Measurements from ENCODE around the gene RNF123. TPM values are rescaled to one million over a fixed set of nuclear protein-coding genes. Genes with fewer than 3 reads are reported as not detected.

RNF123 gene
- total and polyA plus RNA-seq, 7 experiments from 2014 or later = 8.3 to 77.2 (median 46.7) TPM

DNA sequence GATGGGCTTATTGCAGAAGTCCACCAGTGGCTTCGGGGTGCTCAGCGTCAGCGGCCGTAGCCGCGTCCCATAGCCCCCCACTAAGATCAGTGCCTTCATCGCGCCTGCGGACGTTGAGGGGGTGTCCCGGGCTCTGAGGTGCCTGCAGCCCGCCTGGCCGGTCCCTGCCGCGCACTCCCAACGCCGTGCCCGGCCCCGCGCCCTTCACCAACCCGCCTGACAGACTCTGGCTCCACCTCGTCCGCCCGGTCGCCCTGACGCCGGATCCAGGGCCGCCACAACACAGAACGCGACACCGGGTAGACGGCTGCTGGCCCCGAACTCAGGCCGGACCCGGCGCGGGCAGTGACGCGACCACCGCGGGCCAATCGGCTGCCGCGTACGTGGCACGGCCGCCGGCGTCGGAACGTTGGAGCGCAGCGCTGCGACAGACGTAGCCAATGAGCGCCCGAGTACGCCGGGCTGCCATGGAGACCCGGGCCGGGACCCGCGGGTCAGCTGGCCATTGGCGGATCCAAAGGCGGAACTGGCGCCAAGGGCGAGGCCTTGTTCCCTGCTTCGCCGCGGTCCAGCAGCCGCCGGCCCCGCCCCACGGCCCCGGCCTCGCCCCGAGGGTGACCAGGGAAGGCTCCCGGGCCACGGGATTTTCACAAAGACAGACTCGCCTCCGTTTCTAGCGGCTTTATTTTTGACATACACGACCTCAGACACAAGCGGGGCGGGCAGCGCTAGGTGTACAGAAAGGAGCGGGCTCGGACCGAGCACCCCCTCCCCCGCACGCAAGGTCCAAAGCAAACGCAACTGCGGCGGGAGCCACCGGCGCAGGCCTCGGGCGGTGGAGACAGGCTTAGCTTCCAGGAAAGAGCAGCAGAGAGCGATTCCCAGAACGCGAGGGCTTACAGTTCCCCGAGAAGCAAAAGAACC lies 34.5 kb downstream of the RNF123 start, which contains the start of gene GMPPB:
TSS of gene GMPPB (minus strand) at position 324 of the 924 bp plus-strand sequence. CDS start at position 99, 225 bp downstream.
- intact Hi-C loops (cut with micrococcal nuclease) = loop anchor here (1.0 to 5.0 kb wide), 8 partner anchors 21 to 203 kb away; partner anchors contain the start of genes IP6K1 (in 2 of the 2), TRAIP (in 2 of the 2), APEH (in 1 of the 2) and MON1A (in 1 of the 2)

DNA sequence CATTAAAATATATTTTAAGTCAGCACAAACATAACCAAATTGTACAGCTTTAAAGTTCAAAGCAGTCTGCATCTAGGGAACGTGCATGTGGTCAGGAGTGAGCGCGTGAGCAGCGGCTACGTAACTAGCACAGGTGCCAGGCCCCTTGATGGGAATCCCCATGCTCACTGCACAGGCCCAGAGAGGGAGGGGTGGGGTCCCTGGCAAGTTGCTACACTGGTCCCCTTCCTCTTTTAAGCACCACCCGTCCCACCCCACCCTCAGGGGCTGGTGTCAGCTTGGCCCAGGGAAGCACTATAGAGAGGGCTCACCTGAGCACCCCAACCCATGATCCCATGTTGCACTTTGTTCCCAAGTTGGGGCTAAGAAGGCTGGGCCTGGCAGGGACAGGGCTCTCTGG lies 35.2 kb downstream of the RNF123 start:
- ChIA-PET CTCF (no interaction called here), POLR2A (interaction anchor here (0.6 to 1.5 kb wide), 3 partner anchors 44 to 62 kb away, joined by 3 to 5 read pairs (median 3); partner anchors contain the start of gene IP6K1)
- Mint-ChIP-seq H3K4me1 (peaks cover 6 to 30% (median 25%) of the 10 kb centered on the region in 7 donors), H3K27ac (peak overlapping the region; percentile 82 to 99 (median 94)), H3K4me3 (peak overlapping the region; percentile 91 to 98 (median 96)), H3K36me3 (peaks cover 0 to 15% (median 0%) of the 10 kb centered on the region in 5 donors), H3K9me3 (peaks cover 0 to 5% (median 0%) of the 10 kb centered on the region in 11 donors), H3K27me3 (no peaks in the 10 kb centered on the region)
- intact Hi-C loops (cut with micrococcal nuclease) = loop anchor here (1.0 to 5.0 kb wide), 7 partner anchors 21 to 203 kb away; partner anchors contain the start of genes TRAIP (in 2 of the 2), APEH (in 1 of the 2), MON1A (in 1 of the 2) and MST1 (in 1 of the 2)
- no peaks in the 10 kb centered on the region for H3K9me3 ChIP-seq (ENCODE audit: control insufficient read depth in 2 of 3, low read length in 3 of 3)
- DNase-seq = peak in 5 of 9 donors; percentile 26 to 84 (median 31)
- peak; percentile 36 for ATAC-seq
- H3K4me1 ChIP-seq (ENCODE audit: control insufficient read depth in 2 of 2, insufficient read depth in 2 of 2, low read length in 2 of 2) = peaks cover 10 to 17% of the 10 kb centered on the region in 2 donors
- H3K4me3 ChIP-seq (ENCODE audit: low read length) = peak overlapping the region; percentile 89
- H3K27ac ChIP-seq (ENCODE audit: low read depth, low read length) = peak overlapping the region; percentile 96
- no peaks in the 10 kb centered on the region for H3K27me3 ChIP-seq (ENCODE audit: control insufficient read depth in 2 of 2, insufficient read depth in 2 of 2, low read length in 2 of 2)
- peaks cover 0 to 46% (median 0%) of the 10 kb centered on the region in 3 experiments for H3K36me3 ChIP-seq (ENCODE audit: control insufficient read depth in 2 of 3, insufficient read depth in 3 of 3, low read length in 3 of 3)

More for the DNA sequence above, 34.5 kb downstream of the RNF123 start, which contains the start of gene GMPPB:
- ChIA-PET POLR2A (interaction anchor here (0.6 to 1.5 kb wide), 9 partner anchors 8 to 260 kb away, joined by 3 to 5 read pairs (median 3); partner anchors contain the start of gene IP6K1), CTCF (no interaction called here)
- H3K27ac ChIP-seq (ENCODE audit: low read depth, low read length) = peak within 1 kb of the TSS; percentile 96
- Mint-ChIP-seq H3K36me3 (peaks cover 0 to 15% (median 0%) of the 10 kb centered on the region in 5 donors), H3K4me1 (peaks cover 12 to 37% (median 31%) of the 10 kb centered on the region in 7 donors), H3K9me3 (peaks cover 0 to 5% (median 0%) of the 10 kb centered on the region in 11 donors), H3K27ac (peak within 1 kb of the TSS; percentile 82 to 99 (median 97)), H3K27me3 (no peaks in the 10 kb centered on the region), H3K4me3 (peak within 1 kb of the TSS; percentile 91 to 98 (median 96))
- peak within 1 kb of the TSS; percentile 89 for H3K4me3 ChIP-seq (ENCODE audit: low read length)
- H3K4me1 ChIP-seq (ENCODE audit: control insufficient read depth in 2 of 2, insufficient read depth in 2 of 2, low read length in 2 of 2) = peaks cover 11 to 17% of the 10 kb centered on the region in 2 donors
- no peaks in the 10 kb centered on the region for H3K9me3 ChIP-seq (ENCODE audit: control insufficient read depth in 2 of 3, low read length in 3 of 3)
- peak; percentile 83 to 95 (median 87) for DNase-seq
- peaks cover 0 to 46% (median 0%) of the 10 kb centered on the region in 3 experiments for H3K36me3 ChIP-seq (ENCODE audit: control insufficient read depth in 2 of 3, insufficient read depth in 3 of 3, low read length in 3 of 3)
- ATAC-seq = peak; percentile 85
- H3K27me3 ChIP-seq (ENCODE audit: control insufficient read depth in 2 of 2, insufficient read depth in 2 of 2, low read length in 2 of 2) = no peaks in the 10 kb centered on the region

DNA sequence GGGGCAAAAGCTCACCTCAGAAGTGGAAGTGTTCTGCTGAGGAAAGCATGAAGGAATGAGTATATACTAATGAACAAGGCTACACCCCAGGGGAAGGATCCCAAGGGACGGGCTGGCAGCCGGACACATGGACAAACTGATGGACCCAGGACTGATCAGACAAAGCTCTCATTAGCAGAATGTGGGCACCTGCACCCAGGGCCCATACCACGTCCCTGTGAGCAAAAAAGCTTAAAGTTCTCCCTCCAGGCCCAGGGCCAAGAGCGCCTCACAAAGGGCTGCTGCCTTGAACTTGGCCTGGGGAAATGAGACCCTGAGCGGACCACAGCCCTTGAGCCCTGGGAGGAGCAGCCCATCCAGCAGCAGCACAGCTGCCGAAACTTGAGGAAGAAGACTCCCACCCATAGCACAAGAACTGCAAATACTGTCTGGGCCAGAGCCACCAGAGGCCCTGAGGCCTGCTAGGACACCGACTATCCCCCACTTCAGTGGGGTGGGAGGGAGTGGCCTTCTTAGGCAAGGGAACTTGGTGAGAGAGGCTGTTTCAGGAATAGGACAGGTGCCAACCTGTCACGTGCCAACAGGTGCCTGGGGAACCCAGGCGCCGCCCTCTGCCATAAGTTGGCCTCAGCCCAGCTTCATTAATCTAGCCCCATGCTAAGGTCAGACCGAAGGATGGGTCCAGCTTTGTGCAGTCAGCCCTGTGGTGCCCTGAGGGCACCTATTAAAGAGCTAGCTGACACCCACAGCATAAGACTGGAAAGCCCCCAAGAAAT lies 36.7 kb downstream of the RNF123 start:
- no peaks in the 10 kb centered on the region for H3K9me3 ChIP-seq (ENCODE audit: control insufficient read depth in 2 of 3, low read length in 3 of 3)
- no peak for DNase-seq
- H3K36me3 ChIP-seq (ENCODE audit: control insufficient read depth in 2 of 3, insufficient read depth in 3 of 3, low read length in 3 of 3) = peaks cover 0 to 42% (median 0%) of the 10 kb centered on the region in 3 experiments
- H3K9me3 Mint-ChIP-seq = peaks cover 0 to 5% (median 0%) of the 10 kb centered on the region in 11 donors
- ChIA-PET CTCF (no interaction called here), POLR2A (interaction anchor here (0.8 to 1.0 kb wide), 2 partner anchors 14 to 101 kb away, joined by 3 read pairs; no protein-coding TSS in a partner anchor)
- ATAC-seq = no peak
- H3K4me3 Mint-ChIP-seq = peak overlapping the region in 2 of 10 donors; percentile 14 to 45
- H3K4me3 ChIP-seq (ENCODE audit: low read length) = no peak overlapping the region
- H3K4me1 ChIP-seq (ENCODE audit: control insufficient read depth in 2 of 2, insufficient read depth in 2 of 2, low read length in 2 of 2) = peaks cover 10 to 12% of the 10 kb centered on the region in 2 donors
- no peaks in the 10 kb centered on the region for H3K27me3 Mint-ChIP-seq
- intact Hi-C loops (cut with micrococcal nuclease) = no loop called here
- peak overlapping the region in 4 of 9 donors; percentile 32 to 99 (median 68) for H3K27ac Mint-ChIP-seq
- peak overlapping the region; percentile 96 for H3K27ac ChIP-seq (ENCODE audit: low read depth, low read length)
- H3K27me3 ChIP-seq (ENCODE audit: control insufficient read depth in 2 of 2, insufficient read depth in 2 of 2, low read length in 2 of 2) = no peaks in the 10 kb centered on the region
- peaks cover 6 to 23% (median 19%) of the 10 kb centered on the region in 7 donors for H3K4me1 Mint-ChIP-seq
- H3K36me3 Mint-ChIP-seq = peaks cover 0 to 15% (median 1%) of the 10 kb centered on the region in 5 donors

DNA sequence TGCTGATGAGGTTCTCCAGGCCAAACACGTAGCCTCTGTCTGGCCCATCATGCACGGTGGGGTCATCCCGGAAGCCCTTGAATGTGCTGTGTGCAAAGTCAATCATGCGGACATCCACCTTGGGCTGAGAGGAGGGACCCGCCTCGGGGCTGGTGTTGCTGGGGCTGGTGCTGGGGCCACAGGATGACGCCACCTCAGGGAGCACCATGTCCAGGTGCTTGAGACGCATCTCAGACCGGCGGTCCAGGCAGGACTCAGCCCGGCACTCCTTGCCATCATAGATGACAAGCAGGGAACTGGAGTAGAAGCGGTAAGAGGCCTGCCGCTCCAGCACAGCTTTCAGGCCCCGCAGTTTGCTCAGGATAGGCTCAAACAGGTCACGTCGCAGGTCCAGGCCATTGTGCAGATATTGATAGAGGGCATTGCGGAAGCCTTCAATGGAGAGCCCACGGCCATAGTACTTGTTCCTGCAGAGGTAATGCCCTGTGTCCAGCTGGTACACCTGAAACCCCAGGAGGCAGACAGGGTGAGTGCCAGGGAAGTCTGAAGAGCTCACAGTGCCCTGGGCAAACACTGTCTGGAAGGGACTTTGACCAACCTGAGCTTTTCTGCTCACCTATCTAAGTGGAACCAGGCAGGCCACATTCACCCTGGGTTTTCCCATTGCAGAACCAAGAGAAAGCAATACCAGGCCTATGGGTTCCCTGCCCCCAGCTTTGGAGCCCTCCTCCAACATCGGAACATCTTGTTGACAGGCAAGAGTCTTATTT lies 38.0 kb downstream of the RNF123 start:
- Histone ChIP-seq H3K27ac (ENCODE audit: low read depth, low read length) (no peak overlapping the region), H3K27me3 (ENCODE audit: control insufficient read depth in 2 of 2, insufficient read depth in 2 of 2, low read length in 2 of 2) (no peaks in the 10 kb centered on the region), H3K4me1 (ENCODE audit: control insufficient read depth in 2 of 2, insufficient read depth in 2 of 2, low read length in 2 of 2) (peaks cover 10 to 12% of the 10 kb centered on the region in 2 donors), H3K9me3 (ENCODE audit: control insufficient read depth in 2 of 3, low read length in 3 of 3) (no peaks in the 10 kb centered on the region), H3K4me3 (ENCODE audit: low read length) (no peak overlapping the region), H3K36me3 (ENCODE audit: control insufficient read depth in 2 of 3, insufficient read depth in 3 of 3, low read length in 3 of 3) (peaks cover 0 to 43% (median 4%) of the 10 kb centered on the region in 3 experiments)
- Mint-ChIP-seq H3K4me1 (peaks cover 6 to 19% (median 16%) of the 10 kb centered on the region in 7 donors), H3K36me3 (peaks cover 0 to 15% (median 6%) of the 10 kb centered on the region in 5 donors), H3K9me3 (peaks cover 0 to 5% (median 0%) of the 10 kb centered on the region in 11 donors), H3K27me3 (no peaks in the 10 kb centered on the region), H3K27ac (peak overlapping the region in 2 of 9 donors; percentile 39 to 56), H3K4me3 (no peak overlapping the region)
- no peak for DNase-seq
- ATAC-seq = no peak
- ChIA-PET CTCF (no interaction called here), POLR2A (interaction anchor here (0.6 kb wide), 1 partner anchor 31 kb away, joined by 3 read pairs; no protein-coding TSS in a partner anchor)
- intact Hi-C loops (cut with micrococcal nuclease) = no loop called here

DNA sequence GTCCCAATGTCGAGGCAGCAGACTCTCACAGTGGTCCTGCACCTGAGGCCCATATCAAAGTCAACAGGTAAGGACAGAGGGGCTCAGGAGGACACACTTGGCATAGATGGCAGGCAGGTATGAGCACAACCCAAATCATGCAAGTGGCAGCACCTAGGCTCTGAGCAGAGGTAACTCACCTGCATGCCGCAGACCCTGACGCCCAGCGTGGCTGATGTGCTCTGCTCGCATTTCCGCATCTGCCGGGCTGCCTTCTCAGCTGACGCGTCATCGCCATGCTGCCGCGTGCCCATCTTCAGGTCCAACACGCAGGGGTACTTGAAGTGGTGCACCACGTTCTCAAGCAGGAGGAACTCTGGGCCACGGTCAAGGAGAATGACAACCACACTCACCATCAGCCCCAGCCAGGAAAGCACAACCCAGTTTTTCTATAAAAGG lies 38.6 kb downstream of the RNF123 start:
- Mint-ChIP-seq H3K27me3 (no peaks in the 10 kb centered on the region), H3K9me3 (peaks cover 0 to 5% (median 0%) of the 10 kb centered on the region in 11 donors), H3K36me3 (peaks cover 0 to 15% (median 6%) of the 10 kb centered on the region in 5 donors), H3K4me3 (no peak overlapping the region), H3K27ac (peak overlapping the region in 2 of 9 donors; percentile 18 to 25), H3K4me1 (peaks cover under 1 to 13% (median 11%) of the 10 kb centered on the region in 7 donors)
- no peak for ATAC-seq
- no peaks in the 10 kb centered on the region for H3K27me3 ChIP-seq (ENCODE audit: control insufficient read depth in 2 of 2, insufficient read depth in 2 of 2, low read length in 2 of 2)
- H3K9me3 ChIP-seq (ENCODE audit: control insufficient read depth in 2 of 3, low read length in 3 of 3) = no peaks in the 10 kb centered on the region
- H3K27ac ChIP-seq (ENCODE audit: low read depth, low read length) = no peak overlapping the region
- DNase-seq = no peak
- no peak overlapping the region for H3K4me3 ChIP-seq (ENCODE audit: low read length)
- H3K4me1 ChIP-seq (ENCODE audit: control insufficient read depth in 2 of 2, insufficient read depth in 2 of 2, low read length in 2 of 2) = peaks cover 7 to 8% of the 10 kb centered on the region in 2 donors
- ChIA-PET CTCF (no interaction called here), POLR2A (interaction anchor here (0.6 kb wide), 1 partner anchor 31 kb away, joined by 3 read pairs; no protein-coding TSS in a partner anchor)
- H3K36me3 ChIP-seq (ENCODE audit: control insufficient read depth in 2 of 3, insufficient read depth in 3 of 3, low read length in 3 of 3) = peaks cover 0 to 49% (median 10%) of the 10 kb centered on the region in 3 experiments
- intact Hi-C loops (cut with micrococcal nuclease) = no loop called here

All from naive thymus-derived CD4-positive, alpha-beta T cell (primary cell).